Smooth muscle cell (in vitro differentiated cells): ENCODE data around the gene CACNA1H. TPM values are rescaled to one million over a fixed set of nuclear protein-coding genes. Genes with fewer than 3 reads are reported as not detected.

Source experiments
- DNase-seq: peaks from one replicate; lab custom pipeline; 2025; ENCODE audit not compliant: unreplicated experiment; lab: John Stamatoyannopoulos, UW
- H2AFZ ChIP-seq: fragments of 200-600 bp; sonication (generic); 2 replicates; pipeline ENCODE4 v1.6.0; 2016; ENCODE audit warnings: antibody characterized with exemption, low read depth, mild to moderate bottlenecking
- H3F3A ChIP-seq: fragments of 200-600 bp; sonication (generic); 2 replicates; pipeline ENCODE4 v1.6.0; 2017; ENCODE audit warnings: antibody characterized with exemption, low read depth
- H3K27ac ChIP-seq: fragments of 200-600 bp; sonication (generic); 2 replicates; pipeline ENCODE4 v1.5.1; 2016; ENCODE audit warnings: low read depth, mild to moderate bottlenecking
- H3K27me3 ChIP-seq: fragments of 200-600 bp; sonication (generic); 2 replicates; pipeline ENCODE4 v1.6.1; 2016; ENCODE audit warnings: low read depth, mild to moderate bottlenecking
- H3K36me3 ChIP-seq: fragments of 200-600 bp; sonication (generic); 2 replicates; pipeline ENCODE4 v1.5.1; 2016; ENCODE audit warnings: low read depth
- H3K4me1 ChIP-seq: fragments of 200-600 bp; sonication (generic); 2 replicates; pipeline ENCODE4 v1.5.1; 2016; ENCODE audit warnings: low read depth
- H3K4me2 ChIP-seq: fragments of 200-600 bp; sonication (generic); 2 replicates; pipeline ENCODE4 v1.6.0; 2016; ENCODE audit warnings: mild to moderate bottlenecking
- H3K4me3 ChIP-seq: fragments of 200-600 bp; sonication (generic); 2 replicates; pipeline ENCODE4 v1.5.1; 2016; ENCODE audit warnings: mild to moderate bottlenecking
- H3K79me2 ChIP-seq: fragments of 200-600 bp; sonication (generic); 2 replicates; pipeline ENCODE4 v1.6.0; 2016; ENCODE audit warnings: low read depth, mild to moderate bottlenecking
- H3K9ac ChIP-seq: fragments of 200-600 bp; sonication (generic); 2 replicates; pipeline ENCODE4 v1.6.0; 2016; ENCODE audit warnings: low read depth
- H3K9me3 ChIP-seq: fragments of 200-600 bp; sonication (generic); replicated peaks from 2 replicates; pipeline ENCODE4 v1.5.1; 2016; ENCODE audit warnings: low read depth
- H4K20me1 ChIP-seq: fragments of 200-600 bp; sonication (generic); 2 replicates; pipeline ENCODE4 v1.6.0; 2016; ENCODE audit warnings: low read depth
- WGBS: methylation state at CpG from one replicate; pipeline ENCODE4 v1.1.7; 2016; ENCODE audit warnings: low lambda C conversion rate; 5-methylcytosine and 5-hydroxymethylcytosine counted together
- polyA plus RNA-seq: library from polyadenylated mRNA; unstranded; fragments of >200 nt; fragmentation: Nextera tagmentation; extraction: Ambion mirVana; gene quantifications from 2 replicates; pipeline ENCODE4 v1.2.1, GENCODE V29; 2016
- total RNA-seq: library from RNA; depleted of rRNA; stranded (reverse); fragments of >200 nt; gene quantifications from 2 replicates; pipeline ENCODE4 v1.2.3, GENCODE V29; 2014
- TF ChIP-seq, protein P1 (sequence below): fragments of 200-600 bp; sonication (generic); IDR thresholded peaks from 2 replicates; pipeline ENCODE4 v1.5.1; 2017; ENCODE audit warnings: borderline replicate concordance, mild to moderate bottlenecking, antibody characterized with exemption; ENCODE audit not compliant: insufficient read depth, poor library complexity, severe bottlenecking

The CACNA1H gene
- total and polyA plus RNA-seq, 2 experiments from 2014 or later, result 1.7 to 2.6 TPM

- Histone ChIP-seq H3K36me3 (no peaks in the 10 kb centered on the region), H3K27ac (no peak overlapping the region), H3K9me3 (no peaks in the 10 kb centered on the region), H2AFZ (no peak overlapping the region), H3K4me3 (no peak overlapping the region), H3K9ac (no peak overlapping the region), H3K27me3 (no peaks in the 10 kb centered on the region), H3K4me1 (no peaks in the 10 kb centered on the region), H3K79me2 (no peaks in the 10 kb centered on the region), H4K20me1 (no peaks in the 10 kb centered on the region), H3F3A (no peaks in the 10 kb centered on the region), H3K4me2 (no peak overlapping the region)
- WGBS, result 95% methylated on average over 16 of the region's 18 CpGs
- no peak for DNase-seq
- TF ChIP-seq, protein P1, sequence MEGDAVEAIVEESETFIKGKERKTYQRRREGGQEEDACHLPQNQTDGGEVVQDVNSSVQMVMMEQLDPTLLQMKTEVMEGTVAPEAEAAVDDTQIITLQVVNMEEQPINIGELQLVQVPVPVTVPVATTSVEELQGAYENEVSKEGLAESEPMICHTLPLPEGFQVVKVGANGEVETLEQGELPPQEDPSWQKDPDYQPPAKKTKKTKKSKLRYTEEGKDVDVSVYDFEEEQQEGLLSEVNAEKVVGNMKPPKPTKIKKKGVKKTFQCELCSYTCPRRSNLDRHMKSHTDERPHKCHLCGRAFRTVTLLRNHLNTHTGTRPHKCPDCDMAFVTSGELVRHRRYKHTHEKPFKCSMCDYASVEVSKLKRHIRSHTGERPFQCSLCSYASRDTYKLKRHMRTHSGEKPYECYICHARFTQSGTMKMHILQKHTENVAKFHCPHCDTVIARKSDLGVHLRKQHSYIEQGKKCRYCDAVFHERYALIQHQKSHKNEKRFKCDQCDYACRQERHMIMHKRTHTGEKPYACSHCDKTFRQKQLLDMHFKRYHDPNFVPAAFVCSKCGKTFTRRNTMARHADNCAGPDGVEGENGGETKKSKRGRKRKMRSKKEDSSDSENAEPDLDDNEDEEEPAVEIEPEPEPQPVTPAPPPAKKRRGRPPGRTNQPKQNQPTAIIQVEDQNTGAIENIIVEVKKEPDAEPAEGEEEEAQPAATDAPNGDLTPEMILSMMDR, result no peak
These were observed 28.6 kb upstream of the CACNA1H start for GRCh38 chr16:1124291-1124690.

GRCh38 chr16:1124795-1125194 is 28.1 kb upstream of the CACNA1H start:
- no peak for DNase-seq
- Histone ChIP-seq H3K4me1 (no peaks in the 10 kb centered on the region), H3K27me3 (no peaks in the 10 kb centered on the region), H2AFZ (no peak overlapping the region), H3K9ac (no peak overlapping the region), H4K20me1 (no peaks in the 10 kb centered on the region), H3K4me2 (no peak overlapping the region), H3K4me3 (no peak overlapping the region), H3K27ac (no peak overlapping the region), H3K9me3 (no peaks in the 10 kb centered on the region), H3F3A (no peaks in the 10 kb centered on the region), H3K36me3 (no peaks in the 10 kb centered on the region), H3K79me2 (no peaks in the 10 kb centered on the region)
- TF ChIP-seq, protein P1, result no peak
- WGBS, result 92% methylated on average over 11 of the region's 11 CpGs

DNA sequence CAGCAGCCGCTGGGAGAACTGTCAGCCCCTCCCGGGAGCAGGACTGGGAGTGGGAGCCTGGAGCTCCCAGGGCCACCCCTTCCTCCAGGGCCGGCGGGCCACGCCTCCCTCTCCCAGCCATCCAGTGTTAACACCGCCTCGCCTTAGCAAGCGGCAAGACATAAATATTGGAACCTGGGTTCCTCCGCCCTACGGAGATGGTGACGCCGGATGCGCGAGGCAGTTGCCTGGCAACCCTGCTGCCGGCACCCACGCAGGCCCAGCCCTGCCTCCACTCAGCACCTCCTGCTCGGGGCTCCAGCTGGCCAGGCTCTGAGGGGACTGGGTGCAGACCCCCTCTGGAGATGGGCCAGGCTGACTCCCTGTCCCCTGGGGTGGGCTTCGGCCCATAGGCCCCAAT is 27.4 kb upstream of the CACNA1H start:
- TF ChIP-seq, protein P1, result no peak
- Histone ChIP-seq H3F3A (no peaks in the 10 kb centered on the region), H3K4me3 (no peak overlapping the region), H3K79me2 (no peaks in the 10 kb centered on the region), H3K9ac (no peak overlapping the region), H3K36me3 (no peaks in the 10 kb centered on the region), H3K9me3 (no peaks in the 10 kb centered on the region), H4K20me1 (no peaks in the 10 kb centered on the region), H3K27me3 (no peaks in the 10 kb centered on the region), H3K27ac (no peak overlapping the region), H3K4me1 (no peaks in the 10 kb centered on the region), H3K4me2 (no peak overlapping the region), H2AFZ (no peak overlapping the region)
- 84% methylated on average over 18 of the region's 18 CpGs for WGBS
- no peak for DNase-seq

DNA sequence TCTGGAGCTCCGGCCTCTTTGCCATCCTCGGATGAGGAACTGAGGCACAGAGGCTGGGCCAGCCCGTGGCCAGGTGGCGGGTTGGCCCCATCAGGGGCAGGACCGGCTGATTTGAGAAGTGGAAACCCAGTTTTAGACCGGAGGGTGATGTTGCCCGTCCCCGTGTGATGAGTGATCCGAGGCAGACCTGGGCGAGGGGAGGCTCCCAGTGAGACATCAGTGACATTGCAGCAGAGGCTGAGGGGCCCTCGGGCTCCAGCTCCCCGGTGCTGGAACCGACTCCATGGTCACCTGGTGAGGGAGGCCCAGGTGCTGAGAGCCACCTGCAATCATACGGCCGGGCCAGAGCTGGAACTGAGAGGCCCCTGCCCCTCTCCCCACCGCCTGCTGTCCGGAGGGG is 26.9 kb upstream of the CACNA1H start:
- H3K9me3 ChIP-seq, result no peaks in the 10 kb centered on the region
- H3K9ac ChIP-seq, result no peak overlapping the region
- no peaks in the 10 kb centered on the region for H3K4me1 ChIP-seq
- H4K20me1 ChIP-seq, result no peaks in the 10 kb centered on the region
- H3K79me2 ChIP-seq, result no peaks in the 10 kb centered on the region
- 90% methylated on average over 17 of the region's 17 CpGs for WGBS
- no peak overlapping the region for H2AFZ ChIP-seq
- no peaks in the 10 kb centered on the region for H3K27me3 ChIP-seq
- no peak overlapping the region for H3K4me3 ChIP-seq
- TF ChIP-seq, protein P1, result no peak
- H3K36me3 ChIP-seq, result no peaks in the 10 kb centered on the region
- no peaks in the 10 kb centered on the region for H3F3A ChIP-seq
- H3K27ac ChIP-seq, result no peak overlapping the region
- H3K4me2 ChIP-seq, result no peak overlapping the region
- no peak for DNase-seq
